ENCODE results near the gene NR2F1-AS1. TPM values are rescaled to one million over a fixed set of nuclear protein-coding genes. Genes with fewer than 3 reads are reported as not detected.

Gene NR2F1-AS1
- total RNA-seq, 1 donor from 2014 or later, result 16.2 TPM

DNA sequence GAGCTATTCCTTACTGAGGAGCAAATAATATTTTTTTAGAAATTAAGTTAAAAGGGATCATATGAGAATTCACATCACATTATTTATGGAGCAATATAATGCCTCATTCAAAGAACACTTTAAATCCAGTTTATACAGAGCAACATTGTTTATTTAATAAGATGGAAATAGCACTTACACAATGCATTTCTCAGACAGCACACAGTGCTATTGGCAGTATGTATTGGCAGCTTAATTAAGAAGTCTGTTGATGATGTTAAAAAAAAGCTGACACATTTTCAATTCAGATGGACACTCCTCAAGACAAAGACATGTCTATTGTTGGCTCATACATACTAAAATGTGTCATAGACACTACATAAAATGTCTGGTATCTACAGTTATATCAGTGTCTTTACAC, 171.3 kb downstream of the NR2F1-AS1 start:
- TF ChIP-seq, protein P1, sequence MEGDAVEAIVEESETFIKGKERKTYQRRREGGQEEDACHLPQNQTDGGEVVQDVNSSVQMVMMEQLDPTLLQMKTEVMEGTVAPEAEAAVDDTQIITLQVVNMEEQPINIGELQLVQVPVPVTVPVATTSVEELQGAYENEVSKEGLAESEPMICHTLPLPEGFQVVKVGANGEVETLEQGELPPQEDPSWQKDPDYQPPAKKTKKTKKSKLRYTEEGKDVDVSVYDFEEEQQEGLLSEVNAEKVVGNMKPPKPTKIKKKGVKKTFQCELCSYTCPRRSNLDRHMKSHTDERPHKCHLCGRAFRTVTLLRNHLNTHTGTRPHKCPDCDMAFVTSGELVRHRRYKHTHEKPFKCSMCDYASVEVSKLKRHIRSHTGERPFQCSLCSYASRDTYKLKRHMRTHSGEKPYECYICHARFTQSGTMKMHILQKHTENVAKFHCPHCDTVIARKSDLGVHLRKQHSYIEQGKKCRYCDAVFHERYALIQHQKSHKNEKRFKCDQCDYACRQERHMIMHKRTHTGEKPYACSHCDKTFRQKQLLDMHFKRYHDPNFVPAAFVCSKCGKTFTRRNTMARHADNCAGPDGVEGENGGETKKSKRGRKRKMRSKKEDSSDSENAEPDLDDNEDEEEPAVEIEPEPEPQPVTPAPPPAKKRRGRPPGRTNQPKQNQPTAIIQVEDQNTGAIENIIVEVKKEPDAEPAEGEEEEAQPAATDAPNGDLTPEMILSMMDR (IDR thresholded peaks at IDR 0.05), result no peak

DNA sequence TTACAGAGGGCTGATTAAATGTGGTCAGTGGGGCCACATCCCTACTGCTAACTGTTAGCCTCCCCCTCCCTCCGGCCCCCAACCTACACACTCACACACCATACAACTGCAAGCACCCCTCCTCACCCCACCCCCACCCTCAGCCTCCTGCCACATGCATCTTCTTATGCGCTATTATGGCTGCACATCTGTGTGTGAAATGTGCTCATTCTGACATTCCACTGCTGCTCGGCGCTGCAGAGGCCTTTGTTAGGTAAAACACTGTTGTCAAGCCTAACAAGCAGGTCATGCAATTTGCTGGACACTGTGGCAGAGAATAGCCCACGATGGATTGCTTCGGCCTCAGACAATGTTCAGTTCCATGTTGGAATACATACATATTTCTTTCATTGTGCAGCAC, 173.6 kb downstream of the NR2F1-AS1 start:
- H3K9me3 ChIP-seq, result no peaks in the 10 kb centered on the region
- no peaks in the 10 kb centered on the region for H3K4me1 ChIP-seq
- no peaks in the 10 kb centered on the region for H3K27me3 ChIP-seq
- H3K4me3 ChIP-seq, result no peak overlapping the region
- ATAC-seq (no peak), DNase-seq (no peak)
- H3K27ac ChIP-seq, result no peak overlapping the region
- H3K36me3 ChIP-seq, result no peaks in the 10 kb centered on the region
- intact Hi-C loops (cut with DNase I), result no loop called here
- TF ChIP-seq, protein P1 (IDR thresholded peaks at IDR 0.05), result no peak

More for the DNA sequence above, 171.3 kb downstream of the NR2F1-AS1 start:
- ATAC-seq (no peak), DNase-seq (no peak)
- Histone ChIP-seq H3K4me1 (no peaks in the 10 kb centered on the region), H3K27me3 (no peaks in the 10 kb centered on the region), H3K4me3 (no peak overlapping the region), H3K36me3 (no peaks in the 10 kb centered on the region), H3K9me3 (no peaks in the 10 kb centered on the region), H3K27ac (no peak overlapping the region)
- intact Hi-C loops (cut with DNase I), result no loop called here

DNA sequence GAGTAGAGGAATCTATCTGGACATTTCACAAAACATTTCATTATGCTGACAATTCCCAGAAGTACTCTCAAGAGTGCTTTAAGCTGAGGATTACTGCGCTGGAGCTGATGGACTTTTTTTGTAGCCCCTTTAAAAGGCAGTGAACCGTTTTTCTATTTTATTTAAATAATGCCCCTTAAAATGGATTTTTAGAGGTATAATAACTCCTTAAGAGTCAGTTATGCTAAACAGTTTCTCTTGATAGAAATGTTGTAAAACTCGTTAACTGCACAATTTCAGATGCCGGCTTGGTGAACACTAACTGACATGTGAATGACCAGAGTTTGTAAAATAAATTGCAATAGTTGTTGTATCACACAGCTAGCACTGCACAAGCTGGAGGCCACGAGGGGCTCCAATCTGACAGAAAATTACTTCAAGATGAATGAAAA, 174.0 kb downstream of the NR2F1-AS1 start:
- H3K4me3 ChIP-seq, result no peak overlapping the region
- no peaks in the 10 kb centered on the region for H3K9me3 ChIP-seq
- intact Hi-C loops (cut with DNase I), result no loop called here
- DNase-seq (no peak), ATAC-seq (no peak)
- no peaks in the 10 kb centered on the region for H3K36me3 ChIP-seq
- H3K27ac ChIP-seq, result no peak overlapping the region
- H3K27me3 ChIP-seq, result no peaks in the 10 kb centered on the region
- H3K4me1 ChIP-seq, result no peaks in the 10 kb centered on the region
- TF ChIP-seq, protein P1 (IDR thresholded peaks at IDR 0.05), result no peak

DNA sequence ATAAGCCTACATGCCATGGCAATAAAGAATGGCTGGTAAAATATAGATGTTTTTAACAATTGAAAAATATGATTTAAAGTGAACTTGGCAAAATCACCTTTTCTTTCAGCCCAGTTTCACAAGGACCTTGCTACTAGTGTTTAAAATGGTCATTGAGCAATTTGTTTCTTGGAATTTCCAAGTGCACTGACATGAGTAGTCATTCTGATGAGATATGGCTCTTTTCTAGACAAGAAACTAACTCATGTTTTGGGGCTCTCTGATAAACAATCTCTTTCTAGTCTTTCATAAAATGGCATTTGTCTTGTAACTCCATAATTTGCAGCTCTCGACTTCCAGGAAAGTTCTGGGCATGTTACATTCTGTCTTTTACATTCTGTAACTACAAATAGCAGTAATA, 176.8 kb downstream of the NR2F1-AS1 start:
- H3K9me3 ChIP-seq, result no peaks in the 10 kb centered on the region
- intact Hi-C loops (cut with DNase I), result no loop called here
- ATAC-seq, result no peak
- TF ChIP-seq, protein P1 (IDR thresholded peaks at IDR 0.05), result no peak
- no peaks in the 10 kb centered on the region for H3K27me3 ChIP-seq
- H3K4me1 ChIP-seq, result no peaks in the 10 kb centered on the region
- no peak for DNase-seq
- H3K4me3 ChIP-seq, result no peak overlapping the region
- no peak overlapping the region for H3K27ac ChIP-seq
- no peaks in the 10 kb centered on the region for H3K36me3 ChIP-seq

- Histone ChIP-seq H3K27me3 (no peaks in the 10 kb centered on the region), H3K4me3 (no peak overlapping the region), H3K4me1 (no peaks in the 10 kb centered on the region), H3K9me3 (no peaks in the 10 kb centered on the region), H3K36me3 (no peaks in the 10 kb centered on the region), H3K27ac (no peak overlapping the region)
- ATAC-seq, result no peak
- TF ChIP-seq, protein P1 (IDR thresholded peaks at IDR 0.05), result no peak
- DNase-seq, result no peak
- intact Hi-C loops (cut with DNase I), result no loop called here
Measured at GRCh38 chr5:93403141-93403928, 177.7 kb downstream of the NR2F1-AS1 start.
